HG02973 (cell line): ENCODE data around the gene ATP10A.

Experiments used
- ATAC-seq: cut with Tn5 transposase; IDR thresholded peaks from one replicate; pipeline ENCODE4 v1.9.1; 2021; ENCODE audit warnings: moderate library complexity; ENCODE audit not compliant: unreplicated experiment

The ATP10A gene

GRCh38 chr15:25863111-25863967, at the start of gene ATP10A:
ATP10A (minus strand) TSS chr15:25863327; CDS start chr15:25863096, 231 bp downstream.
- ATAC-seq, result no peak

- ATAC-seq, result no peak
These were observed 48.9 kb upstream of the ATP10A start for GRCh38 chr15:25912035-25912434.

GRCh38 chr15:25910832-25911231, 47.7 kb upstream of the ATP10A start:
- no peak for ATAC-seq

- no peak for ATAC-seq
These were observed 46.7 kb upstream of the ATP10A start for GRCh38 chr15:25909806-25910205.

GRCh38 chr15:25909325-25909724, 46.2 kb upstream of the ATP10A start:
- no peak for ATAC-seq

GRCh38 chr15:25905140-25905539, 42.0 kb upstream of the ATP10A start:
- ATAC-seq, result no peak

GRCh38 chr15:25903024-25903581, 40.0 kb upstream of the ATP10A start:
- ATAC-seq, result no peak

- ATAC-seq, result no peak
These were observed 38.9 kb upstream of the ATP10A start for GRCh38 chr15:25901811-25902605.

GRCh38 chr15:25900901-25901300, 37.8 kb upstream of the ATP10A start:
- no peak for ATAC-seq

- no peak for ATAC-seq
These were observed 37.3 kb upstream of the ATP10A start for GRCh38 chr15:25900431-25900830.

- ATAC-seq, result no peak
These were observed 36.7 kb upstream of the ATP10A start for GRCh38 chr15:25899870-25900269.

GRCh38 chr15:25897658-25898057, 34.5 kb upstream of the ATP10A start:
- ATAC-seq, result no peak

GRCh38 chr15:25894371-25894902, 31.3 kb upstream of the ATP10A start:
- ATAC-seq, result no peak

- ATAC-seq, result no peak
These were observed 30.5 kb upstream of the ATP10A start for GRCh38 chr15:25893596-25893995.

GRCh38 chr15:25892126-25892525, 29.0 kb upstream of the ATP10A start:
- no peak for ATAC-seq

- ATAC-seq, result no peak
These were observed 28.0 kb upstream of the ATP10A start for GRCh38 chr15:25891081-25891480.

- no peak for ATAC-seq
These were observed 27.4 kb upstream of the ATP10A start for GRCh38 chr15:25890529-25890928.

GRCh38 chr15:25887870-25888269, 24.7 kb upstream of the ATP10A start:
- no peak for ATAC-seq

- ATAC-seq, result no peak
These were observed 23.5 kb upstream of the ATP10A start for GRCh38 chr15:25886498-25887140.

GRCh38 chr15:25884370-25884769, 21.2 kb upstream of the ATP10A start:
- ATAC-seq, result no peak
